Neutrophil (primary cell): ENCODE results near the gene CHRND.
"Not testable (repeated sequence)": the region's sequence is repeated elsewhere in the genome, so short reads cannot be mapped to it uniquely, and the experiment has no call there.

ENCODE experiments used
- H3K27ac ChIP-seq: fragments of 200-600 bp; sonication (generic); 2 replicates; pipeline ENCODE4 v1.5.1; 2016; ENCODE audit warnings: mild to moderate bottlenecking, moderate library complexity
- H3K27me3 ChIP-seq: fragments of 200-600 bp; sonication (generic); 2 replicates; pipeline ENCODE4 v1.6.0; 2016; ENCODE audit warnings: mild to moderate bottlenecking
- H3K36me3 ChIP-seq: fragments of 200-600 bp; sonication (generic); 2 replicates; pipeline ENCODE4 v1.5.1; 2017
- H3K4me1 ChIP-seq, 2 experiments: fragments of 200-600 bp in 1 of 2; sonication (generic) in 1 of 2; 1 replicate in 1 of 2; 2 replicates in 1 of 2; pipeline versions ENCODE4 v1.5.1 to v1.6.1; 2013 to 2016; ENCODE audit warnings: low read depth in 1 of 2, low read length in 1 of 2, mild to moderate bottlenecking in 1 of 2, moderate library complexity in 1 of 2; ENCODE audit not compliant: control insufficient read depth in 1 of 2, insufficient read depth in 1 of 2
- H3K4me3 ChIP-seq, 2 experiments: fragments of 200-600 bp in 1 of 2; sonication (generic) in 1 of 2; 1 replicate in 1 of 2; 2 replicates in 1 of 2; pipeline ENCODE4 v1.5.1; 2013 to 2016; ENCODE audit warnings: low read depth in 1 of 2, low read length in 1 of 2, mild to moderate bottlenecking in 1 of 2, moderate library complexity in 1 of 2
- H3K9me3 ChIP-seq: fragments of 200-600 bp; sonication (generic); 2 replicates; pipeline ENCODE4 v1.5.1; 2016
- CTCF ChIP-seq: fragments of 200-600 bp; sonication (generic); IDR thresholded peaks from 2 replicates; pipeline ENCODE4 v1.5.1; 2016; ENCODE audit warnings: antibody characterized with exemption

CHRND gene

GRCh38 chr2:232556426-232556825, 30.5 kb downstream of the CHRND start:
- no peak overlapping the region for H3K4me3 ChIP-seq
- no peak for TF ChIP-seq CTCF
- peaks cover 53% of the 10 kb centered on the region for H3K36me3 ChIP-seq
- no peaks in the 10 kb centered on the region for H3K9me3 ChIP-seq
- peaks cover 5 to 13% of the 10 kb centered on the region in 2 experiments for H3K4me1 ChIP-seq
- H3K27me3 ChIP-seq, result no peaks in the 10 kb centered on the region
- no peak overlapping the region for H3K27ac ChIP-seq

- no peak for TF ChIP-seq CTCF
These were observed 36.7 kb downstream of the CHRND start for GRCh38 chr2:232562515-232563151.

GRCh38 chr2:232563580-232563979, 37.6 kb downstream of the CHRND start:
- Histone ChIP-seq H3K27me3 (no peaks in the 10 kb centered on the region), H3K36me3 (peaks cover 95% of the 10 kb centered on the region), H3K27ac (no peak overlapping the region), H3K9me3 (no peaks in the 10 kb centered on the region), H3K4me3 (no peak overlapping the region), H3K4me1 (no peaks in the 10 kb centered on the region)
- no peak for TF ChIP-seq CTCF

More at GRCh38 chr2:232562515-232563151, 36.7 kb downstream of the CHRND start:
- Histone ChIP-seq H3K36me3 (peaks cover 95% of the 10 kb centered on the region), H3K4me3 (no peak overlapping the region), H3K4me1 (no peaks in the 10 kb centered on the region), H3K27me3 (no peaks in the 10 kb centered on the region), H3K9me3 (no peaks in the 10 kb centered on the region), H3K27ac (no peak overlapping the region)

- Histone ChIP-seq H3K4me1 (no peaks in the 10 kb centered on the region), H3K27me3 (no peaks in the 10 kb centered on the region), H3K36me3 (peaks cover 97% of the 10 kb centered on the region), H3K27ac (no peak overlapping the region), H3K4me3 (no peak overlapping the region), H3K9me3 (no peaks in the 10 kb centered on the region)
- TF ChIP-seq CTCF, result no peak
These were observed 41.8 kb downstream of the CHRND start for GRCh38 chr2:232567721-232568120.

- no peaks in the 10 kb centered on the region for H3K9me3 ChIP-seq
- H3K4me3 ChIP-seq, result no peak overlapping the region
- no peak for TF ChIP-seq CTCF
- H3K27me3 ChIP-seq, result no peaks in the 10 kb centered on the region
- no peak overlapping the region for H3K27ac ChIP-seq
- no peaks in the 10 kb centered on the region for H3K4me1 ChIP-seq
- H3K36me3 ChIP-seq, result peaks cover 97% of the 10 kb centered on the region
These were observed 42.2 kb downstream of the CHRND start for GRCh38 chr2:232568161-232568560.

GRCh38 chr2:232569541-232569940, 43.6 kb downstream of the CHRND start:
- H3K4me1 ChIP-seq, result no peaks in the 10 kb centered on the region
- peaks cover 96% of the 10 kb centered on the region for H3K36me3 ChIP-seq
- TF ChIP-seq CTCF, result no peak
- H3K4me3 ChIP-seq, result no peak overlapping the region
- H3K27ac ChIP-seq, result no peak overlapping the region
- H3K9me3 ChIP-seq, result no peaks in the 10 kb centered on the region
- no peaks in the 10 kb centered on the region for H3K27me3 ChIP-seq

- H3K9me3 ChIP-seq, H3K4me3 ChIP-seq, H3K27ac ChIP-seq, H3K27me3 ChIP-seq, H3K4me1 ChIP-seq: not testable (repeated sequence)
- peaks cover 96% of the 10 kb centered on the region for H3K36me3 ChIP-seq
These were observed 44.5 kb downstream of the CHRND start for GRCh38 chr2:232570481-232570880.
